ENCODE measurements around the gene CLINT1.

- TF ChIP-seq CTCF (conservative IDR thresholded peaks at IDR 0.05; ENCODE audit: low read depth, low read length) (no peak), EZH2 (IDR thresholded peaks at IDR 0.05; ENCODE audit: borderline replicate concordance, low read depth, low read length, poor library complexity, severe bottlenecking) (no peak)
Observed at GRCh38 chr5:157864067-157864466, 5.1 kb upstream of the CLINT1 start.
